H9 (cell line): ENCODE results near the gene SEMA3F. TPM values are rescaled to one million over a fixed set of nuclear protein-coding genes. Genes with fewer than 3 reads are reported as not detected.
A peak's percentile ranks its signal among the peaks of the same experiment; 100 is the strongest.

Source experiments
- DNase-seq: peaks from one replicate; pipeline ENCODE4 v3.0.0-alpha.2; 2017
- H2AFZ ChIP-seq: one replicate; pipeline ENCODE4 v1.6.1; 2013; ENCODE audit warnings: mild to moderate bottlenecking, low read length, control low read depth, moderate library complexity
- H2AK5ac ChIP-seq: 2 replicates; pipeline ENCODE4 v1.6.1; 2013; ENCODE audit warnings: low read length, control low read depth, mixed read lengths; ENCODE audit not compliant: insufficient read length
- H2BK120ac ChIP-seq: one replicate; pipeline ENCODE4 v1.6.1; 2013; ENCODE audit warnings: low read depth, mild to moderate bottlenecking, low read length, control low read depth, inconsistent platforms; ENCODE audit not compliant: poor library complexity, severe bottlenecking
- H2BK12ac ChIP-seq: 2 replicates; pipeline ENCODE4 v1.6.1; 2013; ENCODE audit warnings: low read length, control low read depth, mixed read lengths, low read depth; ENCODE audit not compliant: insufficient read length
- H2BK15ac ChIP-seq: 2 replicates; pipeline ENCODE4 v1.6.1; 2013; ENCODE audit warnings: low read depth, low read length, control low read depth
- H2BK20ac ChIP-seq: one replicate; pipeline ENCODE4 v1.6.1; 2013; ENCODE audit warnings: low read depth, mild to moderate bottlenecking, low read length, control low read depth, inconsistent platforms; ENCODE audit not compliant: poor library complexity, severe bottlenecking
- H2BK5ac ChIP-seq: 2 replicates; pipeline ENCODE4 v1.6.1; 2013; ENCODE audit warnings: low read length, control low read depth, mixed read lengths; ENCODE audit not compliant: insufficient read length
- H3K14ac ChIP-seq: 2 replicates; pipeline ENCODE4 v1.6.1; 2013; ENCODE audit warnings: low read length, control low read depth; ENCODE audit not compliant: insufficient read depth
- H3K18ac ChIP-seq: 2 replicates; pipeline ENCODE4 v1.6.1; 2013; ENCODE audit warnings: low read depth, mild to moderate bottlenecking, mixed read lengths, low read length, control low read depth; ENCODE audit not compliant: insufficient read length
- H3K23ac ChIP-seq: 2 replicates; pipeline ENCODE4 v1.6.1; 2013; ENCODE audit warnings: low read length, control low read depth, mixed read lengths, low read depth; ENCODE audit not compliant: insufficient read length
- H3K23me2 ChIP-seq: 2 replicates; pipeline ENCODE4 v1.6.1; 2013; ENCODE audit warnings: low read depth, mild to moderate bottlenecking, mixed read lengths, low read length, control low read depth; ENCODE audit not compliant: insufficient read length, poor library complexity, severe bottlenecking
- H3K27ac ChIP-seq: 2 replicates; pipeline ENCODE4 v1.5.1; 2013; ENCODE audit warnings: low read length, control low read depth, mixed read lengths, low read depth; ENCODE audit not compliant: insufficient read length
- H3K27me3 ChIP-seq: 2 replicates; pipeline ENCODE4 v1.6.1; 2013; ENCODE audit warnings: low read length, control low read depth, inconsistent platforms; ENCODE audit not compliant: insufficient read depth
- H3K4ac ChIP-seq: 2 replicates; pipeline ENCODE4 v1.6.1; 2013; ENCODE audit warnings: low read depth, mild to moderate bottlenecking, control low read depth, inconsistent platforms, low read length, moderate library complexity
- H3K4me1 ChIP-seq: 2 replicates; pipeline ENCODE4 v1.6.1; 2013; ENCODE audit warnings: low read length, control low read depth, inconsistent platforms; ENCODE audit not compliant: insufficient read depth
- H3K4me2 ChIP-seq: 2 replicates; pipeline ENCODE4 v1.6.1; 2013; ENCODE audit warnings: low read length, control low read depth, mixed read lengths; ENCODE audit not compliant: insufficient read length, insufficient read depth
- H3K56ac ChIP-seq: 2 replicates; pipeline ENCODE4 v1.6.1; 2013; ENCODE audit warnings: low read depth, mild to moderate bottlenecking, mixed read lengths, low read length, control low read depth; ENCODE audit not compliant: insufficient read length
- H3K79me1 ChIP-seq: 2 replicates; pipeline ENCODE4 v1.6.1; 2013; ENCODE audit warnings: low read depth, mild to moderate bottlenecking, moderate library complexity, low read length, control low read depth, inconsistent platforms; ENCODE audit not compliant: insufficient read depth, poor library complexity, severe bottlenecking
- H3K79me2 ChIP-seq: 2 replicates; pipeline ENCODE4 v1.6.1; 2013; ENCODE audit warnings: low read length, control low read depth, inconsistent platforms; ENCODE audit not compliant: insufficient read depth
- H3K9ac ChIP-seq: 2 replicates; pipeline ENCODE4 v1.6.1; 2013; ENCODE audit warnings: low read length, control low read depth, mixed read lengths; ENCODE audit not compliant: insufficient read length; ENCODE audit errors: extremely low read depth
- H3K9me3 ChIP-seq: one replicate; pipeline ENCODE4 v1.6.1; 2013; ENCODE audit warnings: low read depth, low read length, inconsistent platforms; ENCODE audit not compliant: control insufficient read depth
- H3T11ph ChIP-seq: one replicate; pipeline ENCODE4 v1.6.1; 2013; ENCODE audit warnings: mild to moderate bottlenecking, low read length, control low read depth, inconsistent platforms
- H4K20me1 ChIP-seq: one replicate; pipeline ENCODE4 v1.6.1; 2013; ENCODE audit not compliant: control insufficient read depth, insufficient read length, insufficient read depth
- H4K5ac ChIP-seq: 2 replicates; pipeline ENCODE4 v1.6.1; 2013; ENCODE audit warnings: low read depth, mild to moderate bottlenecking, mixed read lengths, low read length, control low read depth; ENCODE audit not compliant: insufficient read length
- H4K8ac ChIP-seq: replicated peaks from 2 replicates; pipeline ENCODE4 v1.6.1; 2013; ENCODE audit warnings: low read length, control low read depth, mixed read lengths, low read depth; ENCODE audit not compliant: insufficient read length
- H4K91ac ChIP-seq: 2 replicates; pipeline ENCODE4 v1.6.1; 2013; ENCODE audit warnings: low read depth, mild to moderate bottlenecking, moderate library complexity, mixed read lengths, low read length, control low read depth; ENCODE audit not compliant: insufficient read length
- H3K27ac Mint-ChIP-seq, 3 experiments: 2 replicates in 2 of 3; 3 replicates in 1 of 3; pipeline ENCODE4 v1.8.0; 2020 to 2021; ENCODE audit warnings: mixed read lengths in 3 of 3, mild to moderate bottlenecking in 1 of 3, moderate library complexity in 1 of 3
- H3K27me3 Mint-ChIP-seq: 2 replicates; pipeline ENCODE4 v1.8.0; 2021; ENCODE audit warnings: low read depth, mild to moderate bottlenecking, moderate library complexity, mixed read lengths
- H3K36me3 Mint-ChIP-seq, 3 experiments: 2 replicates in 2 of 3; 3 replicates in 1 of 3; pipeline ENCODE4 v1.8.0; 2020 to 2021; ENCODE audit warnings: low read depth in 3 of 3, mixed read lengths in 3 of 3; ENCODE audit not compliant: insufficient read depth in 1 of 3
- H3K4me1 Mint-ChIP-seq, 2 experiments: 2 replicates each; pipeline ENCODE4 v1.8.0; 2020; ENCODE audit warnings: mixed read lengths in 2 of 2
- H3K4me3 Mint-ChIP-seq, 2 experiments: 2 replicates in 1 of 2; 3 replicates in 1 of 2; pipeline ENCODE4 v1.8.0; 2020 to 2021; ENCODE audit warnings: mild to moderate bottlenecking in 2 of 2, mixed read lengths in 2 of 2, moderate library complexity in 1 of 2
- H3K9me3 Mint-ChIP-seq, 2 experiments: 2 replicates in 1 of 2; 3 replicates in 1 of 2; pipeline ENCODE4 v1.8.0; 2020; ENCODE audit warnings: mild to moderate bottlenecking in 2 of 2, mixed read lengths in 2 of 2, moderate library complexity in 1 of 2
- CTCF ChIP-seq: fragments of 200-600 bp; sonication (generic); conservative IDR thresholded peaks from 3 replicates; pipeline ENCODE4 v1.8.0; 2021; ENCODE audit warnings: antibody characterized with exemption, mild to moderate bottlenecking
- WGBS: extraction: QIAGEN DNeasy Blood & Tissue Kit; methylation state at CpG from one replicate; pipeline ENCODE4 v1.1.7; 2013; ENCODE audit warnings: missing lambda C conversion rate, low lambda C conversion rate, mixed read lengths; ENCODE audit not compliant: insufficient read length; ENCODE audit errors: extremely low coverage; 5-methylcytosine and 5-hydroxymethylcytosine counted together
- total RNA-seq: library from RNA; stranded (reverse); gene quantifications from 2 replicates; pipeline ENCODE4 v1.2.1, GENCODE V29; 2021

Gene SEMA3F
- total RNA-seq, 1 experiment from 2014 or later = 14.3 TPM

- H3K4me1 Mint-ChIP-seq = peaks cover 7 to 16% of the 10 kb centered on the region in 2 experiments
- no CpG with 5 or more reads among the region's 8 CpGs for WGBS
- no peaks in the 10 kb centered on the region for H3K79me2 ChIP-seq
- no peaks in the 10 kb centered on the region for H4K20me1 ChIP-seq
- no peak within 1 kb of the TSS for H3K18ac ChIP-seq
- no peak within 1 kb of the TSS for H4K8ac ChIP-seq
- no peak within 1 kb of the TSS for H4K91ac ChIP-seq
- no peaks in the 10 kb centered on the region for H3K9me3 Mint-ChIP-seq
- H3K56ac ChIP-seq = no peak within 1 kb of the TSS
- no peak within 1 kb of the TSS for H2AFZ ChIP-seq
- H3K23ac ChIP-seq = no peak within 1 kb of the TSS
- H3K9me3 ChIP-seq = no peaks in the 10 kb centered on the region
- no peak within 1 kb of the TSS for H4K5ac ChIP-seq
- no peak within 1 kb of the TSS for H3K27ac ChIP-seq
- no peaks in the 10 kb centered on the region for H3K79me1 ChIP-seq
- H3K14ac ChIP-seq = no peak within 1 kb of the TSS; the same call in 1 of the 2 replicates
- no peak within 1 kb of the TSS for H3K9ac ChIP-seq
- no peak within 1 kb of the TSS for H2BK20ac ChIP-seq
- H3K4me2 ChIP-seq = no peak within 1 kb of the TSS
- no peak for TF ChIP-seq CTCF
- H3K23me2 ChIP-seq = no peaks in the 10 kb centered on the region
- H3K4ac ChIP-seq = no peak within 1 kb of the TSS
- no peaks in the 10 kb centered on the region; the same call in 1 of the 2 replicates for H3K27me3 ChIP-seq
- no peak for DNase-seq
- H3K27me3 Mint-ChIP-seq = peaks cover 27% of the 10 kb centered on the region
- H3K27ac Mint-ChIP-seq = peak within 1 kb of the TSS in 1 of 3 experiments; percentile 67; a peak in 1 of 7 replicates
- H2AK5ac ChIP-seq = no peak within 1 kb of the TSS
- H2BK15ac ChIP-seq = no peak within 1 kb of the TSS
- H3K4me1 ChIP-seq = no peaks in the 10 kb centered on the region
- H3K4me3 Mint-ChIP-seq = no peak within 1 kb of the TSS
- H3T11ph ChIP-seq = no peak within 1 kb of the TSS
- no peak within 1 kb of the TSS for H2BK5ac ChIP-seq
- H3K36me3 Mint-ChIP-seq = peaks cover 0 to 10% (median 3%) of the 10 kb centered on the region in 3 experiments; a peak in 4 of 7 replicates
- H2BK12ac ChIP-seq = no peak within 1 kb of the TSS
- H2BK120ac ChIP-seq = no peak within 1 kb of the TSS
Observed at GRCh38 chr3:50190936-50191660, 36.0 kb downstream of the SEMA3F start, which contains the start of gene GNAT1. GNAT1 (plus strand) TSS chr3:50191610; CDS start chr3:50191726, 116 bp downstream.
